GM12892 (cell line): ENCODE measurements around the gene SMIM22.

Source experiments
- DNase-seq: peaks from one replicate; pipeline ENCODE4 v3.0.0; 2011; ENCODE audit not compliant: insufficient read length
- FAIRE-seq: peaks from 2 replicates; lab custom pipeline; 2011; peaks lifted over from hg19 to GRCh38; lab: Jason Lieb, UNC
- POLR2A ChIP-seq: IDR thresholded peaks from 2 replicates; pipeline ENCODE4 v1.6.1; 2011; ENCODE audit warnings: low read depth, low read length, control low read depth
- POLR2AphosphoS5 ChIP-seq: IDR thresholded peaks from 2 replicates; pipeline ENCODE4 v1.6.1; 2011; ENCODE audit warnings: low read depth, low read length, control low read depth
- TAF1 ChIP-seq: IDR thresholded peaks from 2 replicates; pipeline ENCODE4 v1.6.1; 2011; ENCODE audit warnings: low read depth, mild to moderate bottlenecking, control low read depth, low read length, borderline replicate concordance

Gene SMIM22

DNA sequence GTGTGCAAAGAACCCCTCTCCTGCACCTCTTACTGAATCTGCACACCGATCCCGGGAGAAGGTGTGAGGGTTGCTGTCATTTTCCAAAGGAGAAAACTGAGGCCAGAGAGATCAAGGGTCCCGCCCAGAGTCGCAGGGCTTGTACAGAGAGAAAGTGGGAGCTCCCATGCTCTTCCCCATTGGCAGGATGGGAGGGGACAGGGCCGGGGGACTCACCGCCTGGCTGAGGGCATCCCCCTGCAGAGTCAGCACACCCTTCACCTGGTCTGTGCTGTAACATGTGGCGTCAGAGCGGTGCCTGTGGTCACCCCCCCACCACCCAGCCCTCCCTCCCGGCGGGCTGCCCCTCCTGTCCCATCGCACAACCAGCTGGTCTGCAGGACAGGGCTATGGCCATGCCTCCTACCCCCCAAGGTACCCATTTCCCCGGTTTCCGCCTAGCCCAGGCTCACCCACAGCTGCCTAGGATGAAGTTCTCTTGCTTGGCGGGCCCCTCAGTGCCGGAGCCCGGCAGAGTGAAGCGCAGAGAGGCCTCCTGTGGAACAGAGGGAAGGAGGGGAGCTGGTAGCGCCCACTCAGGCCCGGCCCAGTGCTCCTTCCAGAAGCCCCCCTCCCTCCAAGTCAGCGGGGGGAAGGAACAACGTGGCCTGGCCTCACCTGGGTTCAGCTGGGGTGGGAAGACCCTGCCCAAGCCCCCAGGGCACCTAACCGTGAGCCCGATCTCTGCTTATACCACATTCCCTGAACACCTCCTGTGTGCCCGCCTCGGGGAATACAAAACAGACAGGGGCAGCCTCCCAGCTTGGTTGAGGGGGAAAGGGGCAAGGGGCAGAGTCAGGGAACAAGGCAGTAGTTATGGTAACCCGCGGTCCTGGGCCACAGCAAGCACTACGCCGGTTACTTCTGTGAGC lies 6.1 kb downstream of the SMIM22 start:
- TF ChIP-seq POLR2AphosphoS5 (no peak), TAF1 (no peak), POLR2A (no peak)
- DNase-seq (no peak), FAIRE-seq (no peak)

DNA sequence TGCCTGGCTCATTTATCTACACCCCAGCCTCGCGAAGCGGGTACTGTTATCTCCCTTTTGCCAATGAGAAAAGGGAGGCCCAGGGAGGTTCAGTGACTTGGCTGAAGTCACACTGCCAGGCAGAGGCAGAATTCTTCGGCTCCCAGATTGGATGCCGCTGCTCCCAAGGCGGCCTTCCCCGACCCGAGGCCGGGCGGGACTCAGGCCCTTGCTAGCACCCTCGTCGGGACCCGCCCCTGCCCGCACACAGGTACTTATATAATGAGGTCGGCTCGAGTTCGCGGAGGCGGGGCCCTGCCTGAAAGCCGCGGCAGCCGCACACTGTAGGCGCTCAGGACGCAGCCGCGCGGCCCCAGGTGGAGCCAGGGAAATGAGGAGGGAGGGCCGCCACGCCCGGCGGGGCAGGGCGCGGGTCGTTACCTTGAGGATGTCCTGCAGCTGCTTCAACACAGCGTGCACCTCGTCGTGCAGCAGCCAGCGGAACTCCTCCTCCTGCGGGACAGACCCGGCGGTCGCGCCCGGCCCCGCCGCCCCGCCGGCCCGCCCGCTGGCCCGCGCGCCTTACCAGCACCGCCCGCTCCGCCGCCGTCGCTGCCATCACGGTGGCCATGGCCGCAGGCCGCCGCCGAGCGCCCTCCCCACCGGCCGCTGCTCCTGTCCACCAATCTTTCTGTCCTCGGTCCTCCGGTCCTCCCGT lies 6.9 kb downstream of the SMIM22 start, which contains the start of gene ROGDI:
ROGDI (minus strand) TSS at position 672 of the 697 bp plus-strand sequence; CDS start at position 610, 62 bp downstream.
- DNase-seq (peak; percentile 64), FAIRE-seq (no peak)
- TF ChIP-seq TAF1 (no peak), POLR2A (no peak)

DNA sequence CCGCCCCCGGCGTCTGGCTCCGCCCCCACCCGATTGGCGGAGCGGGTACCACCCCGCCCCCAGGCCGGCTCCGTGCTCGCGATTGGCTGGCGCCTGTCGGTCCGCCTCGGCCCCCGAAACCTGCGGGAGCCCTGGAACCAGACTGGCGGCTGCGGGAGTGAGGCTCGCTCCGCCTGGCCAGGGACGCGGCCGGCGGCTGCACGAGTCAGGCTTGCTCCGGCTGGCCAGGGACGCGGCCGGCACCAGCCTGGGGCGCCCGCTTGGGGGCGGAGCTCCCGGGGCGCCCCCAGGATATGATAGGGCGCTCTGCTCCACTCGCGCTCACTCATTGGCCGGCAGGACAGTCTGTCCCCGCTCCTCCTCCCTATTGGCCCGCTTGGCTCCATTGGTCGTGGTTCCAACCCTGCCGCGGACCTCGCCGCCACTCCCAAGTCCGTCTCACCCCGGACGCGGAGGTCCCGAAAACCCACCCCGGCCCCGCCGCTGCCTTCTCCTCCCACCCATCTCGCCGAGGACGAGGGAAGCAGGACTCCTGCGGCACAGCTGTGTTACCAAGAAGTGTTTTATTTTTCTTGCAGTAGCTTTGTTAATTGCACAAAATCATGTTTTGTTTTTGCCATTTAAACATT lies 7.6 kb downstream of the SMIM22 start:
- TF ChIP-seq POLR2A, result no peak
- no peak for TF ChIP-seq POLR2AphosphoS5
- TF ChIP-seq TAF1, result no peak
- FAIRE-seq (peak; percentile 99), DNase-seq (peak; percentile 98)

DNA sequence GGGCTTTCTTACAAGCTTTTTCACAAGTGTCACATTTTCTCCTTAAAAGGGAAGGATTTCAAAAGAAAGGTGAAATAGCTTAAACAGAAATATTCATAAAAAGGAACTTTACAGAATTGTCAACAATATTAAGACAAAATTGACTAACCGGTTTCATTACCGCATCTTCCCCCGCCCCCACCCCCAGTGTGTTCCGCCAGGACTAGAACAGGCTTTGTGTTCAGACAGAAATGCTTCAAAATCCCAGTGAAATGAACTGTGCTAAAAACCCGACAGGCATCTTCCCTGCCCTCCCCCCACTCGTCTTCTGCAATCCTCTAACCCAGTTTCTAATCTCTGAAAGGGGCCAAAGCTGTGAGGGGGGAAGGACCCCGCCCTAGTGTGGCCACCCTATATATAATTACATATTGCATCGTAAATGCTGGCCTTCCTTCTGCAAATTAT lies 8.3 kb downstream of the SMIM22 start:
- no peak for DNase-seq
- no peak for FAIRE-seq
- TF ChIP-seq POLR2A (no peak), POLR2AphosphoS5 (no peak), TAF1 (no peak)

DNA sequence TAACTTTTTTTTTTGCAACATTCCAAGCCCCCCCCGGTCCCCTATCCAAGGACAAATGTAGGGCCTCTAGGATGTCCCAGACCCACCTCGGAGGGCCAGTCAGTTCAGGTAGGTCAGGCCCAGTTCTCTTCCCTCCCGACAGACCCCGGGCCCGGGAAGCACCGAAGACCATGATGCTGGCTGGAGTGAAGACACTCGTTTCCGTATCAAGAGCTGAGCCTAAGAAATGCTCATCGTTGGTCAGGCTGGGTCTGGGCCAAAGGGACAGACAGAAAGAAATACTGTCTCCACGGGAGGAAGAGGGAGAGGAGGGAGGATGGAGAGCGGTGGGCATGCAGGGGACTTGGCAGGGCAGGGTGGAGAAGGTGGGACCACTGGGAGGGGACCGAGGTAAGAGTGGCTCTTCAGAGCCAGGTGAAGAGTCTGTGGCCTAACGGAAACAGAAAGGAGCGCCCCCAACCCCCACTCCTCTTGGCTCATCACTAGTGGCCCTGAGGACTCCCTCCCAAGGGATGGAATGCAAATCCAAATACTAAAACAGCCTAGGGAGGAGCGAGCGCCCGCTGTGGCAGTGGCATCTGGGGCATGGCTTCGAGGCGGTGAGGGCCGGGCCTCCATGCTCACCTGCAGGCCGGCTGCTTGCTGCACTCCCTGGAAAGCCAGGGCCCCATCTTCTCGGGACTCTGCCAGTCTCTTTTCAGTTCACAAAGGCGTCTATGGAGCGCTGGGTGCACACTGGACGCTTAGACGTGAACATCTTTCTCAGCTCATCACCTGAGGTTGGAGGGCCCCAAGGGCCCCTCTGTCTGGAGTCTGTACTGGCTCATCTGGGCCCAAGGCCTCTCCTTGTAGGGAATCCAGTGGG lies 9.0 kb downstream of the SMIM22 start:
- no peak for DNase-seq
- TF ChIP-seq POLR2AphosphoS5, result no peak
- TF ChIP-seq TAF1, result no peak
- TF ChIP-seq POLR2A, result no peak
- FAIRE-seq, result no peak

DNA sequence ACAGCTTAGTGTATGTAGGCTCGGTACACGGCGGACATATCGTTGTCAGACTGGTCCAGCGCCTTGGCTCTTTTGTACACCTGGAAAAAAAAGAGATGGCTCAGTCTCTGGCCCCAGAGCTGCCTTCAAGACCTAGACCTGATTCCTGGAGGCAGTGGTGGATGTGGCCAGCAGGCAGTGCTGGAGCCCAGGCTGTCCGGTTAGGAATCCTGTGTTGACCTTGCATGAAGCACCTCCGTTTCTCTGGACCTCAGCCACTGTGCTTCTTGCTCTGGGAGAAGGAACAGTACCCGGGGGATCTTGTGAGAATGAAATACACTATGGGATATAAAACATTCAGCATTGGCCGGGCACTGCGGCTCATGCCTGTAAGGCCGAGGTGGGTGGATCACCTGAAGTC lies 10.1 kb downstream of the SMIM22 start:
- FAIRE-seq (no peak), DNase-seq (no peak)
- no peak for TF ChIP-seq POLR2A
- no peak for TF ChIP-seq TAF1
- TF ChIP-seq POLR2AphosphoS5, result no peak

DNA sequence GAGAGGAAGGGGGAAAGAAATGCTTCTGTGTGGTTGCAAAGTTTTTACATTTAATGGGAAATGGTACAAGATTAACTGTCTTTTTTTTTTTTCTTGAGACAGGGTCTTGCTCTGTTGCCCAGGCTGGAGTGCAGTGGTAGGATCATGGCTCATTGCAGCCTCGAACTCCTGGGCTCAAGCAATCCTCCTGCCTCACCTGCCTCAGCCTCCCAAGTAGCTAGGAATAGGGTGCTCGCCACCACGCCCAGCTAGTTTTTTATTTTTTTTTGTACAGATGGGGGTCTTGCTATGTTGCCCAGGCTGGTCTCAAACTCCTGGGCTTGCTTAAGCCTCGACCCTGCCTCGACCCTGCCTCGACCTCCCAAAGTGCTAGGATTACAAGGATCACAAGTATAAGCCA lies 11.1 kb downstream of the SMIM22 start:
- FAIRE-seq (no peak), DNase-seq (no peak)
- TF ChIP-seq POLR2AphosphoS5 (no peak), POLR2A (no peak), TAF1 (no peak)

DNA sequence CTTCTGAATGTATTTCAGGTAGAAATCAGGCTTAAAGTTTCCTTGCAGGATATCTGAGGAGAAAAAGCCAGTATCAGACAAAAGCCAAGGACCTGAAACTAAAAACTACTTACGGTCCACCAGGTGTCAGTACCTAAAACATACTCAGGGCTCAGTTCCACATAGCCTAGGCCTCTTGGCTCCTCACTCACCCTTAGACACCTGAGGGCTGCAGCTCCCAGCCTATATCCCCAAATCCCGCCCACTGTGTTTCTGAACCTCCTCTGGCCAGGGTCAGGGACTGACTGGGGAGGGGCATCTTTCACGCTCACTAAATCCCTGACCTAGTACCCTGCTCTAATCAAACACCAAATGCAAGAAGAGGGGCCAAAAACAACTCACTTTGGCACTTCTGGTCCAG lies 16.1 kb downstream of the SMIM22 start:
- FAIRE-seq (no peak), DNase-seq (no peak)
- TF ChIP-seq TAF1, result no peak
- TF ChIP-seq POLR2AphosphoS5, result no peak
- TF ChIP-seq POLR2A, result no peak

DNA sequence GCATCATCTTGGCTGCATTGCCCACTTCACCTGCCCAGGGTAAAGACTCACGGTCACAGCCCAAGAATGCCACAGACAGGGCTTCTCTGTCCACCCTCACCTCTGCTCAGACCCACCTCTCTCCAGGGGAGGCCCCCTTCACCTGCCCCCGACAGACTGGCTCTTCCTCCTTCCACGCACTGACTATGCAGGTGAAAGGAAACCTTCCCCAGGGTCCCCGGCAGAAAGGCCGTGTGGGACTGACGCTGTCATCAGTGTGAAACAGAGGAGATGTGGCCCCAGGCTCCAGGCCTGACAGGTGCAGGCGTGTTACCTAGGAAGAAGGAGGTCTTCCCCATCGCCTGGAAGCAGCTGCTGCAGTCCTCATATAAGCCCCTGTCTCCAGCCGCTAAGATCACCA lies 16.6 kb downstream of the SMIM22 start:
- FAIRE-seq, result no peak
- no peak for DNase-seq
- TF ChIP-seq TAF1 (no peak), POLR2AphosphoS5 (no peak), POLR2A (no peak)

DNA sequence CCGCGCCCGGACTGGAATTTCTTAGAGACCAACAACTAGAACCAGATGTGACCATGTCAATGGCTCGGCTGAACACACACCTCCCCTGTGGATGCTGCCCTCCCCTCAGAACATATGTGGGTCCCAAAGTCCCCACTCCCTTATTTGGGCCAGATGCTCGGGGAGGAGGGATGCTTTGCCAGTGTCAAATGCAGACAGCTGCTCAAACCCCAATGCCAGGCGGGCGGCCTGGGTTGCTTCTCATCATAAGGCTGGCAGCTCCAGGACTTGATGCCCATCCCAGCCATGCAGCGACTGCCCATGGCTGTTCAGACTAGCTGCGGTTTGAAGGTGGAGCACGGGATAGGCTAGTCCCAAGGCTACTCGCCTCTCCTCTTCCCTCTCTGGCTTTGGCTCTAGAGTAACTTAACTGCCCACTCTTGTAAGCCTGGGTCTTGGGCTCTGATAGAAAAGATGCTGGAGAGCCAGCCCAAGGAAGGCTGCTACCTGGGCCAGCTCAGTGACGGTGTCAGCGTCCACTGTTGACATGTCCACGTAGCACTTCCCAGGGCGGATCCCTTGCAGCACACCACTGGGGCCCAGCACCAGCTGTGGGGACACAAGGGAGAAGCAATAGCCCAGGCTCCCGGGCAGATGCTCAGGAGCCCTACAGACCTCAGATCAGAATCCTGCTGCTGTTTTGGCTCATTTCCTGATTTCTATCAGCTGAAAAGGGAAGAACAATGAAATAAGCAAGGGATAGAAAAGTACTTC lies 18.3 kb downstream of the SMIM22 start:
- no peak for TF ChIP-seq POLR2AphosphoS5
- no peak for TF ChIP-seq POLR2A
- no peak for TF ChIP-seq TAF1
- FAIRE-seq (no peak), DNase-seq (no peak)

DNA sequence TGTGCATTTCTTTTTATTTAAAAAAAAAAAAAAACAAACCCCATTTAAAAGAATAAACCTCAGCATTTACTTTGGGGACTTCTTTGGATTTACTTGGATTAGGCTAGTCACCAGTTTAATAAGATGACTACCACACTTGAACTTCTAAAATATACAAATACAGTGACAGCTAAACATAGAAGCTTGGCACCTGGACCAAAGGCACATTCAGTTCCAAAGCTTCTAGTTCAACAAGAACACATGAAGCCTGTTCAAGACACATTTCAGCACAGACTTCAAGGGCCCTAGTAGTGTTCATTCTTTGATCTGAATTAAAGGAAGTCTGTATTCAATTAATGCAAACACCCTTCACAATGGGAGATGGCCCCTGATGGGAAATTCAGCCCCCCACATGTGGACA lies 18.9 kb downstream of the SMIM22 start:
- no peak for FAIRE-seq
- TF ChIP-seq TAF1 (no peak), POLR2A (no peak), POLR2AphosphoS5 (no peak)
- DNase-seq, result no peak
